Smooth muscle cell of the umbilical artery (primary cell): ENCODE results near the gene RFC3. TPM values are rescaled to one million over a fixed set of nuclear protein-coding genes. Genes with fewer than 3 reads are reported as not detected.

Experiments
- total RNA-seq: library from RNA; depleted of rRNA; stranded (reverse); fragments of >200 nt; gene quantifications from 2 replicates; pipeline ENCODE4 v1.2.3, GENCODE V29; 2014

RFC3 gene, protein sequence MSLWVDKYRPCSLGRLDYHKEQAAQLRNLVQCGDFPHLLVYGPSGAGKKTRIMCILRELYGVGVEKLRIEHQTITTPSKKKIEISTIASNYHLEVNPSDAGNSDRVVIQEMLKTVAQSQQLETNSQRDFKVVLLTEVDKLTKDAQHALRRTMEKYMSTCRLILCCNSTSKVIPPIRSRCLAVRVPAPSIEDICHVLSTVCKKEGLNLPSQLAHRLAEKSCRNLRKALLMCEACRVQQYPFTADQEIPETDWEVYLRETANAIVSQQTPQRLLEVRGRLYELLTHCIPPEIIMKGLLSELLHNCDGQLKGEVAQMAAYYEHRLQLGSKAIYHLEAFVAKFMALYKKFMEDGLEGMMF
- total RNA-seq = 2.1 and 14.2 TPM in 2 replicates

DNA sequence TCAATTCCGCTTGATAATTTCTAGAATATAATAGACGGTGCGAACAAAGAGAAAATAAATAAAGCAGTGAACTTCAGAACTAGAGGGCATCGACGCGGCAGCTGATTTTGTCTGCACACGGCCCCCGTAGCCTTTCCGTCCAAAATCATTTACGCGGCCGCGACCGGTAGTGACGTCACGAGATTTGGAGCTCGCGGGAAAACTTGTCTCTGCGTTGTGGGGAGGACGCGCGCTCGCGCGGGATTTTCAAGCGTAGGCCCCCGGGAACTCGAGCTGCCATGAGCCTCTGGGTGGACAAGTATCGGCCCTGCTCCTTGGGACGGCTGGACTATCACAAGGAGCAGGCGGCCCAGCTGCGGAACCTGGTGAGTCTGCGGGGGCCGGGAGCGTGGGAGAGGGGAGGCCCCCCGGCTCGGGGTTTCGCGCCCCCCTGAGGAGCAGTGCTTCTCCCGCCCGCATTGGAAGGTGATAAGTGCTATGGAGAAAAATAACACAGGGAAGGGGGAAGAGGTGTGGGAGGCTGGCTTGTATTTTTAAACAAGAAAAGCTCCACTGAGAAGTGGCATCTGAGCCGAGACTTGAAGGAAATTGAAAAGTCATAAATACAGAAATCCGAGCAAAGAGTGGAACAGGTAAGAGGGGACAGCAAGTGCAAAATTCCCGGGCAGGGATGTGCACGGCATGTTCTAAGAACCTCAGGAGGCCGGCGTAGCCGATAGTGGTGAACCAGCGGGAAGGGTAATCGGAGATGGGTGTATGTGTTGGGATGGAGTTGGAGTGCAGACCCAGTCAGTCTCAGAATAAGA lies at the start of gene RFC3:
Gene RFC3 (plus strand): TSS at position 249 of the 806 bp plus-strand sequence. CDS start 30 bp downstream, at position 279.

